Osteoblast (primary cell): ENCODE measurements around the gene CHD9. TPM values are rescaled to one million over a fixed set of nuclear protein-coding genes. Genes with fewer than 3 reads are reported as not detected.

Experiments used
- DNase-seq: peaks from one replicate; pipeline ENCODE4 v3.0.0; 2011; ENCODE audit warnings: low spot score, mixed read lengths; ENCODE audit not compliant: insufficient read length; ENCODE audit errors: missing footprints
- H2AFZ ChIP-seq: 2 replicates; pipeline ENCODE4 v1.6.0; 2011; ENCODE audit warnings: mild to moderate bottlenecking, low read length
- H3K27ac ChIP-seq: 2 replicates; pipeline ENCODE4 v1.5.1; 2011; ENCODE audit warnings: mild to moderate bottlenecking, low read depth, low read length, moderate library complexity
- H3K27me3 ChIP-seq: 2 replicates; pipeline ENCODE4 v1.6.0; 2012; ENCODE audit warnings: mild to moderate bottlenecking, control low read depth, inconsistent platforms, low read length, moderate library complexity; ENCODE audit not compliant: insufficient read depth
- H3K36me3 ChIP-seq: 2 replicates; pipeline ENCODE4 v1.5.1; 2011; ENCODE audit warnings: mild to moderate bottlenecking, low read length, control low read depth, moderate library complexity; ENCODE audit not compliant: insufficient read depth
- H3K4me1 ChIP-seq: 2 replicates; pipeline ENCODE4 v1.5.1; 2011; ENCODE audit warnings: mild to moderate bottlenecking, low read length, control low read depth, moderate library complexity; ENCODE audit not compliant: insufficient read depth
- H3K4me2 ChIP-seq: 2 replicates; pipeline ENCODE4 v1.6.0; 2011; ENCODE audit warnings: mild to moderate bottlenecking, low read length; ENCODE audit not compliant: insufficient read depth
- H3K4me3 ChIP-seq: fragments of 200-600 bp; sonication (generic); 3 replicates; pipeline ENCODE4 v1.5.1; 2012; ENCODE audit warnings: mild to moderate bottlenecking, low read length, inconsistent platforms; ENCODE audit not compliant: insufficient read depth
- H3K79me2 ChIP-seq: 2 replicates; pipeline ENCODE4 v1.6.0; 2012; ENCODE audit warnings: mild to moderate bottlenecking, low read length, control low read depth, inconsistent platforms; ENCODE audit not compliant: insufficient read depth
- H3K9me3 ChIP-seq: 2 replicates; pipeline ENCODE4 v1.5.1; 2011; ENCODE audit warnings: low read depth, low read length, control low read depth
- H4K20me1 ChIP-seq: 2 replicates; pipeline ENCODE4 v1.6.0; 2012; ENCODE audit warnings: mild to moderate bottlenecking, low read length, control low read depth; ENCODE audit not compliant: insufficient read depth
- total RNA-seq: library from RNA; depleted of rRNA; stranded (reverse); fragments of >200 nt; gene quantifications from 2 replicates; pipeline ENCODE4 v1.2.3, GENCODE V29; 2012
- TF ChIP-seq, protein P1 (sequence below): IDR thresholded peaks from 2 replicates; pipeline ENCODE4 v1.5.1; 2011; ENCODE audit warnings: mild to moderate bottlenecking, low read depth, low read length, moderate library complexity; ENCODE audit errors: extremely low read depth

CHD9 gene
- total RNA-seq, 1 donor, result 83.6 TPM

DNA sequence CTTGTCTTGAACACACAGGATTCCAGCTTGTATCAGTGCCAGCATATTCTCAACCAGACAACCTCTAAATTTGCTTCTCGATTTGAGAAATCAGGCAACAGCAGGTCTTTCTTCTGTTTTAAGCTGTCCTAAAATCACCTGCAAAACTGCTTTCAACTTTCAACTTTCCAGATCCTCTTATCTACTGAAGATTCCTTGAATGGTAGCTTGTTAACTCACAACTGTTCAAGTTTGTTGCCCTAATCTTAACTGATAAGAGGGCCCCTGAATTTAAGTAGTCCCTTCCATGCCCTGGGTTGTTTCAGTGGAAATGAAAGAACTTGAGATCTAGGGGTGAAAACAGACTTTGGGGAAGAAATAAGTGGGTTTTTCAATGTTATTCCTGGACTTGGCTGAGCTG is 57.2 kb downstream of the CHD9 start:
- TF ChIP-seq, protein P1, sequence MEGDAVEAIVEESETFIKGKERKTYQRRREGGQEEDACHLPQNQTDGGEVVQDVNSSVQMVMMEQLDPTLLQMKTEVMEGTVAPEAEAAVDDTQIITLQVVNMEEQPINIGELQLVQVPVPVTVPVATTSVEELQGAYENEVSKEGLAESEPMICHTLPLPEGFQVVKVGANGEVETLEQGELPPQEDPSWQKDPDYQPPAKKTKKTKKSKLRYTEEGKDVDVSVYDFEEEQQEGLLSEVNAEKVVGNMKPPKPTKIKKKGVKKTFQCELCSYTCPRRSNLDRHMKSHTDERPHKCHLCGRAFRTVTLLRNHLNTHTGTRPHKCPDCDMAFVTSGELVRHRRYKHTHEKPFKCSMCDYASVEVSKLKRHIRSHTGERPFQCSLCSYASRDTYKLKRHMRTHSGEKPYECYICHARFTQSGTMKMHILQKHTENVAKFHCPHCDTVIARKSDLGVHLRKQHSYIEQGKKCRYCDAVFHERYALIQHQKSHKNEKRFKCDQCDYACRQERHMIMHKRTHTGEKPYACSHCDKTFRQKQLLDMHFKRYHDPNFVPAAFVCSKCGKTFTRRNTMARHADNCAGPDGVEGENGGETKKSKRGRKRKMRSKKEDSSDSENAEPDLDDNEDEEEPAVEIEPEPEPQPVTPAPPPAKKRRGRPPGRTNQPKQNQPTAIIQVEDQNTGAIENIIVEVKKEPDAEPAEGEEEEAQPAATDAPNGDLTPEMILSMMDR, result no peak
- H2AFZ ChIP-seq, result no peak overlapping the region
- no peaks in the 10 kb centered on the region for H3K36me3 ChIP-seq
- peaks cover 39% of the 10 kb centered on the region for H3K79me2 ChIP-seq
- no peaks in the 10 kb centered on the region for H3K9me3 ChIP-seq
- H3K4me3 ChIP-seq, result no peak overlapping the region
- H3K27me3 ChIP-seq, result no peaks in the 10 kb centered on the region
- H3K27ac ChIP-seq, result no peak overlapping the region
- H3K4me1 ChIP-seq, result peaks cover 2% of the 10 kb centered on the region
- H4K20me1 ChIP-seq, result no peaks in the 10 kb centered on the region
- H3K4me2 ChIP-seq, result no peak overlapping the region
- peak; percentile 68 for DNase-seq

DNA sequence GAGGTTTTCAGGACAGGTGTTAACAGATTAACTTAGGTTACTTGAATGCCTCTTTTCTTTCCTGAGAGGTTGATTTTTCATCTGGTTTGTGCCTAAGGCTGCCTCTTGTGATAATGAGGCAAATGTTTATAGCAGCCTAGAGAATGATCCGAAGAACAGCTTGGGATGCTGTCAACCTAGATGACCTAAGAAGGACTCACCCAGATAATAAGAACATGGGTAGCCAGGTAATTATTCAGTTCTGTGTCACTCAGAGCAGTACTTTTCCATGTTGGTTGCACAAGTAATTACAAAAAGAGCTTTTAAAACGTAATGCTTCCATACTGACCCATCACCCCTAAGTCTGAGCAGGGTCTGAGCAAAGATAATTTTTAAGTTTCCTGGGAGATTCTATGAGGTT is 60.3 kb downstream of the CHD9 start:
- peaks cover 2% of the 10 kb centered on the region for H3K4me1 ChIP-seq
- no peak overlapping the region for H2AFZ ChIP-seq
- H3K4me2 ChIP-seq, result no peak overlapping the region
- H3K36me3 ChIP-seq, result no peaks in the 10 kb centered on the region
- no peaks in the 10 kb centered on the region for H4K20me1 ChIP-seq
- no peak overlapping the region for H3K4me3 ChIP-seq
- no peak overlapping the region for H3K27ac ChIP-seq
- TF ChIP-seq, protein P1, result no peak
- H3K9me3 ChIP-seq, result no peaks in the 10 kb centered on the region
- no peaks in the 10 kb centered on the region for H3K27me3 ChIP-seq
- peaks cover 32% of the 10 kb centered on the region for H3K79me2 ChIP-seq
- DNase-seq, result no peak

DNA sequence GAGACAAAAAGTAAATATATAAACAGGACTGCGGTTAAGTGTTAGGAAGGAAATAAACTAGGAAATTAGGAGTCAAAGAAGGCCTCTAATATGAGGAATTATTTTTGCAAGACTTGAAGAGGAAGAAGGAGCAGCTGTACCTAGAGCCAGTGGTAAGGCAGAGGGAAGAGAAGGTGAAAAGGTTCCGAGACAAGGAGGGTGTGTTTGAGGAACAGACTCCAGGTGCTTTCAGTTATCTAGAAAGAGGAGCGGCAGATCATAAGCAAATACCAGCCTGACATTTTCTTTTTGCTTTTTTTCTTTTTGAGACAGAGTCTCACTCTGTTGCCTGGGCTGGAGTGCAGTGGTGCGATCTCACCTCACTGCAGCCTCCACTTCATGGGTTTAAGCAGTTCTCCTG is 61.0 kb downstream of the CHD9 start:
- Histone ChIP-seq H3K36me3 (no peaks in the 10 kb centered on the region), H2AFZ (no peak overlapping the region), H3K27ac (no peak overlapping the region), H3K4me3 (no peak overlapping the region), H3K9me3 (no peaks in the 10 kb centered on the region), H4K20me1 (no peaks in the 10 kb centered on the region), H3K79me2 (peaks cover 31% of the 10 kb centered on the region), H3K4me1 (peaks cover 2% of the 10 kb centered on the region), H3K4me2 (no peak overlapping the region), H3K27me3 (no peaks in the 10 kb centered on the region)
- DNase-seq, result no peak
- TF ChIP-seq, protein P1, result no peak

DNA sequence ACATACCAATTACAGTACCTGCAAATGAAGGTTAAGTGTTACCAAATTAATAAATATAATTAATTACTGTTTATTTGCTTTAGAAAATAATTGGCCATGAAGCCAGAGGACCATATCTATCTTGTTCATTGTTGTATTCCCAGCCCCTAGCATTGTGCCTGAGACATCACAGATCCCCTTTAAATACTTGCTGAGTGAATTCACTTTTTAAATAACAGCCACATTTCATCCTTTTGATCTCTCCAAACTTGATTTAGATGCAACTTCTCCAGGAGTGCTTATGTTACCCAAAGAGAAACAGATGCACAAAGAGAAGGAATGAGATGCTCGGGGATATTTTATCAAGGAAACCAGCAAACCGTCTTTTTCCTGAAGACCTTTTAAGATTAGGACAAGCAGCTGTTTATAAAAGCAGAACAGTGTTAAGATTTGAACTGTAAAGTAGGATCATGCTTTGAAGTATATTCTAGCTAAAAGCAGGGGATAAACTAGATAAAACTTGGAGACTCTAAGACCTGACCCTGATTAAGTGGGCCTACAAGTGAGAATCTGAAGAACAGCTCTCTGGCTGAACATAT is 66.3 kb downstream of the CHD9 start:
- H3K27me3 ChIP-seq, result no peaks in the 10 kb centered on the region

More for the DNA sequence above, 66.3 kb downstream of the CHD9 start:
- no peaks in the 10 kb centered on the region for H4K20me1 ChIP-seq
- H3K9me3 ChIP-seq, result no peaks in the 10 kb centered on the region
- no peak overlapping the region for H3K4me2 ChIP-seq
- no peak overlapping the region for H3K4me3 ChIP-seq
- no peak for DNase-seq
- H3K36me3 ChIP-seq, result no peaks in the 10 kb centered on the region
- peaks cover 9% of the 10 kb centered on the region for H3K79me2 ChIP-seq
- no peaks in the 10 kb centered on the region for H3K4me1 ChIP-seq
- no peak overlapping the region for H3K27ac ChIP-seq
- H2AFZ ChIP-seq, result no peak overlapping the region
- TF ChIP-seq, protein P1, result no peak
